Stimulated activated naive CD4-positive, alpha-beta T cell treated with Interleukin-2 at 50 U/mL for 16 hours (primary cell): ENCODE measurements around the gene ANKRD44.

Experiments
- DNase-seq: peaks from one replicate; lab custom pipeline; 2025; lab: John Stamatoyannopoulos, UW

The ANKRD44 gene

GRCh38 chr2:197113275-197113711 is 197.3 kb downstream of the ANKRD44 start:
- no peak for DNase-seq

GRCh38 chr2:197109326-197109725 is 201.3 kb downstream of the ANKRD44 start:
- no peak for DNase-seq

- no peak for DNase-seq
These were observed 201.8 kb downstream of the ANKRD44 start for GRCh38 chr2:197108758-197109157.

- no peak for DNase-seq
These were observed 203.0 kb downstream of the ANKRD44 start for GRCh38 chr2:197107291-197108269.

GRCh38 chr2:197103363-197103762 is 207.2 kb downstream of the ANKRD44 start:
- DNase-seq = no peak

GRCh38 chr2:197102231-197102630 is 208.3 kb downstream of the ANKRD44 start:
- DNase-seq = no peak

- no peak for DNase-seq
These were observed 209.1 kb downstream of the ANKRD44 start for GRCh38 chr2:197101519-197101918.

- DNase-seq = no peak
These were observed 212.8 kb downstream of the ANKRD44 start for GRCh38 chr2:197097578-197098366.

GRCh38 chr2:197096649-197097048 is 213.9 kb downstream of the ANKRD44 start:
- no peak for DNase-seq

- DNase-seq = no peak
These were observed 218.1 kb downstream of the ANKRD44 start for GRCh38 chr2:197092431-197092830.

GRCh38 chr2:197090742-197091367 is 219.7 kb downstream of the ANKRD44 start:
- no peak for DNase-seq

GRCh38 chr2:197089655-197090054 is 220.9 kb downstream of the ANKRD44 start:
- DNase-seq = no peak

- no peak for DNase-seq
These were observed 221.9 kb downstream of the ANKRD44 start for GRCh38 chr2:197088694-197089093.

GRCh38 chr2:197086500-197086899 is 224.1 kb downstream of the ANKRD44 start:
- DNase-seq = no peak

- DNase-seq = no peak
These were observed 224.9 kb downstream of the ANKRD44 start for GRCh38 chr2:197085665-197086064.

- DNase-seq = no peak
These were observed 229.3 kb downstream of the ANKRD44 start for GRCh38 chr2:197081294-197081693.

GRCh38 chr2:197080578-197081216 is 229.9 kb downstream of the ANKRD44 start:
- DNase-seq = no peak

GRCh38 chr2:197079832-197080555 is 230.6 kb downstream of the ANKRD44 start:
- no peak for DNase-seq

- no peak for DNase-seq
These were observed 231.2 kb downstream of the ANKRD44 start for GRCh38 chr2:197079414-197079813.

GRCh38 chr2:197078535-197078934 is 232.0 kb downstream of the ANKRD44 start:
- no peak for DNase-seq

- DNase-seq = no peak
These were observed 233.2 kb downstream of the ANKRD44 start for GRCh38 chr2:197077336-197077735.
